ENCODE results near the gene SNX15.

The SNX15 gene

GRCh38 chr11:65059959-65060824, 33.0 kb downstream of the SNX15 start:
- no peak overlapping the region for H3K4me2 ChIP-seq (ENCODE audit: low read length)

GRCh38 chr11:65060913-65061408, 33.7 kb downstream of the SNX15 start:
- H3F3A ChIP-seq (ENCODE audit: control insufficient read depth, insufficient read depth), result no peaks in the 10 kb centered on the region
- no peak overlapping the region for H3K4me2 ChIP-seq (ENCODE audit: low read length)
- no peaks in the 10 kb centered on the region; the same call in 1 of the 2 replicates for H3K27me3 ChIP-seq (ENCODE audit: control insufficient read depth, low read length)
- no peak overlapping the region for H3K27ac ChIP-seq (ENCODE audit: low read depth, low read length)
- TF ChIP-seq EZH2phosphoT487 (IDR thresholded peaks at IDR 0.05; ENCODE audit: borderline replicate concordance, low read length), result no peak
- peak; percentile 54 for TF ChIP-seq CTCF (IDR thresholded peaks at IDR 0.05; ENCODE audit: low read depth, low read length, poor library complexity, severe bottlenecking)
- H3K36me3 ChIP-seq (ENCODE audit: control insufficient read depth, low read length), result no peaks in the 10 kb centered on the region
- H3K4me3 ChIP-seq (ENCODE audit: low read length), result no peak overlapping the region
- H3K9me2 ChIP-seq (replicated peaks; ENCODE audit: control insufficient read depth, low read length), result no peaks in the 10 kb centered on the region
- H3K79me2 ChIP-seq (ENCODE audit: control insufficient read depth, low read length), result no peaks in the 10 kb centered on the region
- H4K20me1 ChIP-seq (ENCODE audit: control insufficient read depth, insufficient read depth, low read depth, low read length), result no peaks in the 10 kb centered on the region
- H3K4me1 ChIP-seq (ENCODE audit: control insufficient read depth, low read length), result peaks cover 12% of the 10 kb centered on the region
- H3K9me3 ChIP-seq (ENCODE audit: control insufficient read depth, insufficient read depth, low read length), result no peaks in the 10 kb centered on the region

More at GRCh38 chr11:65059959-65060824, 33.0 kb downstream of the SNX15 start:
- Histone ChIP-seq H3F3A (ENCODE audit: control insufficient read depth, insufficient read depth) (no peaks in the 10 kb centered on the region), H3K27ac (ENCODE audit: low read depth, low read length) (no peak overlapping the region), H3K36me3 (ENCODE audit: control insufficient read depth, low read length) (no peaks in the 10 kb centered on the region), H3K27me3 (ENCODE audit: control insufficient read depth, low read length) (no peaks in the 10 kb centered on the region; the same call in 1 of the 2 replicates), H4K20me1 (ENCODE audit: control insufficient read depth, insufficient read depth, low read depth, low read length) (no peaks in the 10 kb centered on the region), H3K9me3 (ENCODE audit: control insufficient read depth, insufficient read depth, low read length) (no peaks in the 10 kb centered on the region), H3K79me2 (ENCODE audit: control insufficient read depth, low read length) (no peaks in the 10 kb centered on the region), H3K4me1 (ENCODE audit: control insufficient read depth, low read length) (peaks cover 17% of the 10 kb centered on the region), H3K9me2 (replicated peaks; ENCODE audit: control insufficient read depth, low read length) (no peaks in the 10 kb centered on the region), H3K4me3 (ENCODE audit: low read length) (no peak overlapping the region)
- TF ChIP-seq CTCF (IDR thresholded peaks at IDR 0.05; ENCODE audit: low read depth, low read length, poor library complexity, severe bottlenecking), result no peak
- TF ChIP-seq EZH2phosphoT487 (IDR thresholded peaks at IDR 0.05; ENCODE audit: borderline replicate concordance, low read length), result no peak

- no peaks in the 10 kb centered on the region for H3K9me2 ChIP-seq (replicated peaks; ENCODE audit: control insufficient read depth, low read length)
- TF ChIP-seq CTCF (IDR thresholded peaks at IDR 0.05; ENCODE audit: low read depth, low read length, poor library complexity, severe bottlenecking) (no peak), EZH2phosphoT487 (IDR thresholded peaks at IDR 0.05; ENCODE audit: borderline replicate concordance, low read length) (no peak)
- H3K36me3 ChIP-seq (ENCODE audit: control insufficient read depth, low read length), result no peaks in the 10 kb centered on the region
- H3K79me2 ChIP-seq (ENCODE audit: control insufficient read depth, low read length), result no peaks in the 10 kb centered on the region
- no peaks in the 10 kb centered on the region; the same call in 1 of the 2 replicates for H3K27me3 ChIP-seq (ENCODE audit: control insufficient read depth, low read length)
- H3K27ac ChIP-seq (ENCODE audit: low read depth, low read length), result no peak overlapping the region
- H3K4me1 ChIP-seq (ENCODE audit: control insufficient read depth, low read length), result peaks cover 12% of the 10 kb centered on the region
- H3K4me3 ChIP-seq (ENCODE audit: low read length), result no peak overlapping the region
- no peaks in the 10 kb centered on the region for H3F3A ChIP-seq (ENCODE audit: control insufficient read depth, insufficient read depth)
- H3K4me2 ChIP-seq (ENCODE audit: low read length), result no peak overlapping the region
- H4K20me1 ChIP-seq (ENCODE audit: control insufficient read depth, insufficient read depth, low read depth, low read length), result no peaks in the 10 kb centered on the region
- H3K9me3 ChIP-seq (ENCODE audit: control insufficient read depth, insufficient read depth, low read length), result no peaks in the 10 kb centered on the region
These were observed 36.3 kb downstream of the SNX15 start for GRCh38 chr11:65063532-65063931.
